ENCODE measurements around the gene MAST3.

DNA sequence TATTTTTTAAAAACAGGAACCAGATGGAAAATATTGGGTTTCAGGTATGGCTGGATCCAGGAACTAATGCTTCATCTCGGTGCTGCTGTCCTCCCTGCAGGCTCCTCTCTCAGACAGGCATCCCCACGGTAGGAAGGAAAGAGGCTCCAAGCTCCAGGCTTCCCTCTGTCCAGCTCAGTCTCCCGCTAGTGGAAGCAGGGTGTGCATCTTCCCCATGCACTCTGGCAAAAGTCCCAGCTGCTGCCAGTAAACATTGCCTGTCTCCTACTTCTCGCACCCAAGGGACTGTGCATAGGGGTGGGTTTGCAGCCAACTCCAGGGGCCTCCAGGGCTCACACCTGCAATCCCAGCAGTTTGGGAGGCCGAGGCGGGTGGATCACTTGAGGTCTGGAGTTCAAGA, 40.0 kb upstream of the MAST3 start:
- TF ChIP-seq RAD21 (IDR thresholded peaks at IDR 0.05; ENCODE audit: low read depth) = no peak
- no peak for TF ChIP-seq TEAD4 (IDR thresholded peaks at IDR 0.05)
- TF ChIP-seq, protein P1, sequence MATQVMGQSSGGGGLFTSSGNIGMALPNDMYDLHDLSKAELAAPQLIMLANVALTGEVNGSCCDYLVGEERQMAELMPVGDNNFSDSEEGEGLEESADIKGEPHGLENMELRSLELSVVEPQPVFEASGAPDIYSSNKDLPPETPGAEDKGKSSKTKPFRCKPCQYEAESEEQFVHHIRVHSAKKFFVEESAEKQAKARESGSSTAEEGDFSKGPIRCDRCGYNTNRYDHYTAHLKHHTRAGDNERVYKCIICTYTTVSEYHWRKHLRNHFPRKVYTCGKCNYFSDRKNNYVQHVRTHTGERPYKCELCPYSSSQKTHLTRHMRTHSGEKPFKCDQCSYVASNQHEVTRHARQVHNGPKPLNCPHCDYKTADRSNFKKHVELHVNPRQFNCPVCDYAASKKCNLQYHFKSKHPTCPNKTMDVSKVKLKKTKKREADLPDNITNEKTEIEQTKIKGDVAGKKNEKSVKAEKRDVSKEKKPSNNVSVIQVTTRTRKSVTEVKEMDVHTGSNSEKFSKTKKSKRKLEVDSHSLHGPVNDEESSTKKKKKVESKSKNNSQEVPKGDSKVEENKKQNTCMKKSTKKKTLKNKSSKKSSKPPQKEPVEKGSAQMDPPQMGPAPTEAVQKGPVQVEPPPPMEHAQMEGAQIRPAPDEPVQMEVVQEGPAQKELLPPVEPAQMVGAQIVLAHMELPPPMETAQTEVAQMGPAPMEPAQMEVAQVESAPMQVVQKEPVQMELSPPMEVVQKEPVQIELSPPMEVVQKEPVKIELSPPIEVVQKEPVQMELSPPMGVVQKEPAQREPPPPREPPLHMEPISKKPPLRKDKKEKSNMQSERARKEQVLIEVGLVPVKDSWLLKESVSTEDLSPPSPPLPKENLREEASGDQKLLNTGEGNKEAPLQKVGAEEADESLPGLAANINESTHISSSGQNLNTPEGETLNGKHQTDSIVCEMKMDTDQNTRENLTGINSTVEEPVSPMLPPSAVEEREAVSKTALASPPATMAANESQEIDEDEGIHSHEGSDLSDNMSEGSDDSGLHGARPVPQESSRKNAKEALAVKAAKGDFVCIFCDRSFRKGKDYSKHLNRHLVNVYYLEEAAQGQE (IDR thresholded peaks at IDR 0.05; ENCODE audit: low read depth) = no peak
- TF ChIP-seq, protein P2, sequence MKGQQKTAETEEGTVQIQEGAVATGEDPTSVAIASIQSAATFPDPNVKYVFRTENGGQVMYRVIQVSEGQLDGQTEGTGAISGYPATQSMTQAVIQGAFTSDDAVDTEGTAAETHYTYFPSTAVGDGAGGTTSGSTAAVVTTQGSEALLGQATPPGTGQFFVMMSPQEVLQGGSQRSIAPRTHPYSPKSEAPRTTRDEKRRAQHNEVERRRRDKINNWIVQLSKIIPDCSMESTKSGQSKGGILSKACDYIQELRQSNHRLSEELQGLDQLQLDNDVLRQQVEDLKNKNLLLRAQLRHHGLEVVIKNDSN (IDR thresholded peaks at IDR 0.05) = no peak
- TF ChIP-seq CREB1 (IDR thresholded peaks at IDR 0.05; ENCODE audit: low read depth) = no peak
- no peak for TF ChIP-seq NFIC (IDR thresholded peaks at IDR 0.05)
- TF ChIP-seq, protein P3, sequence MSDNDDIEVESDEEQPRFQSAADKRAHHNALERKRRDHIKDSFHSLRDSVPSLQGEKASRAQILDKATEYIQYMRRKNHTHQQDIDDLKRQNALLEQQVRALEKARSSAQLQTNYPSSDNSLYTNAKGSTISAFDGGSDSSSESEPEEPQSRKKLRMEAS (IDR thresholded peaks at IDR 0.05) = no peak
- TF ChIP-seq EGR1 (IDR thresholded peaks at IDR 0.05) = no peak
